ENCODE measurements around the gene GPC5. TPM values are rescaled to one million over a fixed set of nuclear protein-coding genes. Genes with fewer than 3 reads are reported as not detected.

Gene GPC5
- total RNA-seq, 1 experiment from 2014 or later, result 0.21 TPM

- Histone ChIP-seq H3K4me3 (ENCODE audit: low read depth, low read length, poor library complexity, severe bottlenecking) (no peak overlapping the region), H3K9me3 (ENCODE audit: low read depth, low read length, poor library complexity, severe bottlenecking) (no peaks in the 10 kb centered on the region), H3K4me1 (ENCODE audit: insufficient read depth, low read length, poor library complexity, severe bottlenecking) (no peaks in the 10 kb centered on the region), H3K27ac (ENCODE audit: low read depth, low read length, poor library complexity, severe bottlenecking) (no peak overlapping the region), H3K27me3 (replicated peaks; ENCODE audit: insufficient read depth, low read depth, low read length, poor library complexity) (no peaks in the 10 kb centered on the region), H3K36me3 (ENCODE audit: insufficient read depth, low read length, poor library complexity, severe bottlenecking) (no peaks in the 10 kb centered on the region)
- no peak for DNase-seq (ENCODE audit: low spot score)
- intact Hi-C loops (cut with micrococcal nuclease; ENCODE audit: unreplicated experiment), result no loop called here
- POLR2A ChIA-PET (ENCODE audit: low non-redundant PET), result no interaction called here
- no peak for TF ChIP-seq EZH2 (IDR thresholded peaks at IDR 0.05; ENCODE audit: borderline replicate concordance, low read depth, low read length, poor library complexity, severe bottlenecking)
- TF ChIP-seq, protein P1, sequence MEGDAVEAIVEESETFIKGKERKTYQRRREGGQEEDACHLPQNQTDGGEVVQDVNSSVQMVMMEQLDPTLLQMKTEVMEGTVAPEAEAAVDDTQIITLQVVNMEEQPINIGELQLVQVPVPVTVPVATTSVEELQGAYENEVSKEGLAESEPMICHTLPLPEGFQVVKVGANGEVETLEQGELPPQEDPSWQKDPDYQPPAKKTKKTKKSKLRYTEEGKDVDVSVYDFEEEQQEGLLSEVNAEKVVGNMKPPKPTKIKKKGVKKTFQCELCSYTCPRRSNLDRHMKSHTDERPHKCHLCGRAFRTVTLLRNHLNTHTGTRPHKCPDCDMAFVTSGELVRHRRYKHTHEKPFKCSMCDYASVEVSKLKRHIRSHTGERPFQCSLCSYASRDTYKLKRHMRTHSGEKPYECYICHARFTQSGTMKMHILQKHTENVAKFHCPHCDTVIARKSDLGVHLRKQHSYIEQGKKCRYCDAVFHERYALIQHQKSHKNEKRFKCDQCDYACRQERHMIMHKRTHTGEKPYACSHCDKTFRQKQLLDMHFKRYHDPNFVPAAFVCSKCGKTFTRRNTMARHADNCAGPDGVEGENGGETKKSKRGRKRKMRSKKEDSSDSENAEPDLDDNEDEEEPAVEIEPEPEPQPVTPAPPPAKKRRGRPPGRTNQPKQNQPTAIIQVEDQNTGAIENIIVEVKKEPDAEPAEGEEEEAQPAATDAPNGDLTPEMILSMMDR (conservative IDR thresholded peaks at IDR 0.05; ENCODE audit: low read depth, low read length), result no peak
- BruUV-seq (replicated peaks), result no TSS peak
- CTCF ChIA-PET, result no interaction called here
Observed at GRCh38 chr13:91620670-91621141, 222.3 kb downstream of the GPC5 start.

DNA sequence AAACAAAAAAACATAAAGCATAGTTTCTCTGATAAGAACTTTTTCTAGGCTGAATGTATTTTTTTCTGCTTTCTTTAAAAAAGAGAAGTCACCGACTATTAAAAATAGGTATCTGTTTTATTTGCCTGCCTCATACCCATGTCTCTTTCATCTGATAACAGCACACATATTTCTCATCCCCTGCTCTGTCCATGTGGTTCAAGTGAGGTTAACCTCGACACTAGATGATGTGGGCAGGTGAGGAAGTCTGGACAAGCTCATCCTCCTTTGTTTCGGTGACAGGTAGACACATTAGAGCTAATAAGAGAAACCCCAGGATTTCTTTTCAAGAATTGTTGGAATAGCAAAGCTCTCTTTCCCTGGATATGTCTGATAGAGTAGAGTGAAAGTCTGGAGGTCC lies 222.7 kb downstream of the GPC5 start:
- Histone ChIP-seq H3K27me3 (replicated peaks; ENCODE audit: insufficient read depth, low read depth, low read length, poor library complexity) (no peaks in the 10 kb centered on the region), H3K9me3 (ENCODE audit: low read depth, low read length, poor library complexity, severe bottlenecking) (no peaks in the 10 kb centered on the region), H3K4me3 (ENCODE audit: low read depth, low read length, poor library complexity, severe bottlenecking) (no peak overlapping the region), H3K27ac (ENCODE audit: low read depth, low read length, poor library complexity, severe bottlenecking) (no peak overlapping the region), H3K4me1 (ENCODE audit: insufficient read depth, low read length, poor library complexity, severe bottlenecking) (no peaks in the 10 kb centered on the region), H3K36me3 (ENCODE audit: insufficient read depth, low read length, poor library complexity, severe bottlenecking) (no peaks in the 10 kb centered on the region)
- intact Hi-C loops (cut with micrococcal nuclease; ENCODE audit: unreplicated experiment), result no loop called here
- ChIA-PET CTCF (no interaction called here), POLR2A (ENCODE audit: low non-redundant PET) (no interaction called here)
- no peak for DNase-seq (ENCODE audit: low spot score)
- BruUV-seq (replicated peaks), result no TSS peak
- TF ChIP-seq EZH2 (IDR thresholded peaks at IDR 0.05; ENCODE audit: borderline replicate concordance, low read depth, low read length, poor library complexity, severe bottlenecking), result no peak
- TF ChIP-seq, protein P1 (conservative IDR thresholded peaks at IDR 0.05; ENCODE audit: low read depth, low read length), result no peak

DNA sequence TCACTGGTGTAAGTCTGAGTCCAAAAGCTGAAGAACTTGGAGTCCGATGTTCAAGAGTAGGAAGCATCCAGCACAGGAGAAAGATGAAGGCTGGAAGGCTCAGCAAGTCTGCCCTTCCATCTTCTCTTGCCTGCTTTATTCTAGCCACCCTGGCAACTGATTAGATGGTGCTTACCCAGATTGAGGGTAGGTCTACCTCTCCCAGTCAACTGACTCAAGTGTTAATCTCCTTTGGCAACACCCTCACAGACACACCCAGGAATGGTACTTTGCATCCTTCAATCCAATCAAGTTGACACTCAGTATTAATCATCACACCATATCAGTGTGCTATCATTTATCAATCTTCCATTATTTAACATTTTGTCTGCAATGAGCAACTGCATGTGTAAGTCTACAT lies 223.5 kb downstream of the GPC5 start:
- no peak overlapping the region for H3K4me3 ChIP-seq (ENCODE audit: low read depth, low read length, poor library complexity, severe bottlenecking)
- ChIA-PET POLR2A (ENCODE audit: low non-redundant PET) (no interaction called here), CTCF (no interaction called here)
- TF ChIP-seq, protein P1 (conservative IDR thresholded peaks at IDR 0.05; ENCODE audit: low read depth, low read length), result no peak
- no peak for TF ChIP-seq EZH2 (IDR thresholded peaks at IDR 0.05; ENCODE audit: borderline replicate concordance, low read depth, low read length, poor library complexity, severe bottlenecking)
- H3K27me3 ChIP-seq (replicated peaks; ENCODE audit: insufficient read depth, low read depth, low read length, poor library complexity), result no peaks in the 10 kb centered on the region
- no peak for DNase-seq (ENCODE audit: low spot score)
- H3K36me3 ChIP-seq (ENCODE audit: insufficient read depth, low read length, poor library complexity, severe bottlenecking), result no peaks in the 10 kb centered on the region
- intact Hi-C loops (cut with micrococcal nuclease; ENCODE audit: unreplicated experiment), result no loop called here
- H3K9me3 ChIP-seq (ENCODE audit: low read depth, low read length, poor library complexity, severe bottlenecking), result no peaks in the 10 kb centered on the region
- no peak overlapping the region for H3K27ac ChIP-seq (ENCODE audit: low read depth, low read length, poor library complexity, severe bottlenecking)
- no peaks in the 10 kb centered on the region for H3K4me1 ChIP-seq (ENCODE audit: insufficient read depth, low read length, poor library complexity, severe bottlenecking)
- no TSS peak for BruUV-seq (replicated peaks)

Measured in A673 (cell line).